ENCODE results near the gene GPR146.

GPR146 gene

GRCh38 chr7:1012716-1013095 lies 31.6 kb upstream of the GPR146 start:
- H3K4me3 ChIP-seq (replicated peaks; ENCODE audit: low read depth, low read length), result no peak overlapping the region
- TF ChIP-seq CTCF (IDR thresholded peaks at IDR 0.05; ENCODE audit: low read depth, low read length, missing control alignments), result no peak
- DNase-seq (ENCODE audit: extremely low read depth, low read depth), result no peak

DNA sequence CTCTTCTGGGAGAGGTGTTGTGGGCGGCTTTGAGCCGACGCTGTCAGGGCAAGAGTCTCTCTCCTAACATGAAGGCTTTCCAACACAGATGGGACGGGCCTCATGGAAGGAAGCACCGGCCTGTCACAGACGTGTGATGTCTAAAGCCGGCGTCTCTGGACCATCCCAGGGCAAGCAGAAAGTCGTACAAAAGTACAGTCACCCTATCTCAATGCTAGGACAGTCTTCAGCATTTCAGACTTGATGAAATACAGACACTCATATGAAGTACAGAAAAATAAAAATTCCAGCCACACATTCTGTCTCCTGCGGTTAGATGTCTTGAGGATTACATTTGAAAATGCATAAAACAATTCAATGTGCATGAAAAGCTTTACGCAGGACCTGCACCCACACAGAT lies 30.8 kb upstream of the GPR146 start:
- no peak for TF ChIP-seq CTCF (IDR thresholded peaks at IDR 0.05; ENCODE audit: low read depth, low read length, missing control alignments)
- H3K4me3 ChIP-seq (replicated peaks; ENCODE audit: low read depth, low read length), result no peak overlapping the region
- no peak for DNase-seq (ENCODE audit: extremely low read depth, low read depth)

- no peak for DNase-seq (ENCODE audit: extremely low read depth, low read depth)
Measured at GRCh38 chr7:1014681-1015080, 29.7 kb upstream of the GPR146 start.

GRCh38 chr7:1015196-1016121 lies 28.9 kb upstream of the GPR146 start:
- H3K4me3 ChIP-seq (replicated peaks; ENCODE audit: low read depth, low read length), result no peak overlapping the region
- TF ChIP-seq CTCF (IDR thresholded peaks at IDR 0.05; ENCODE audit: low read depth, low read length, missing control alignments), result no peak
- DNase-seq (ENCODE audit: extremely low read depth, low read depth), result no peak

More at GRCh38 chr7:1014681-1015080, 29.7 kb upstream of the GPR146 start:
- no peak for TF ChIP-seq CTCF (IDR thresholded peaks at IDR 0.05; ENCODE audit: low read depth, low read length, missing control alignments)
- no peak overlapping the region for H3K4me3 ChIP-seq (replicated peaks; ENCODE audit: low read depth, low read length)

GRCh38 chr7:1016577-1017531 lies 27.5 kb upstream of the GPR146 start:
- DNase-seq (ENCODE audit: extremely low read depth, low read depth), result no peak
- no peak overlapping the region for H3K4me3 ChIP-seq (replicated peaks; ENCODE audit: low read depth, low read length)
- no peak for TF ChIP-seq CTCF (IDR thresholded peaks at IDR 0.05; ENCODE audit: low read depth, low read length, missing control alignments)

GRCh38 chr7:1017586-1018333 lies 26.6 kb upstream of the GPR146 start:
- no peak for DNase-seq (ENCODE audit: extremely low read depth, low read depth)
- no peak overlapping the region for H3K4me3 ChIP-seq (replicated peaks; ENCODE audit: low read depth, low read length)
- no peak for TF ChIP-seq CTCF (IDR thresholded peaks at IDR 0.05; ENCODE audit: low read depth, low read length, missing control alignments)
